ENCODE data around the gene TREML1. TPM values are rescaled to one million over a fixed set of nuclear protein-coding genes. Genes with fewer than 3 reads are reported as not detected.

TREML1 gene, protein sequence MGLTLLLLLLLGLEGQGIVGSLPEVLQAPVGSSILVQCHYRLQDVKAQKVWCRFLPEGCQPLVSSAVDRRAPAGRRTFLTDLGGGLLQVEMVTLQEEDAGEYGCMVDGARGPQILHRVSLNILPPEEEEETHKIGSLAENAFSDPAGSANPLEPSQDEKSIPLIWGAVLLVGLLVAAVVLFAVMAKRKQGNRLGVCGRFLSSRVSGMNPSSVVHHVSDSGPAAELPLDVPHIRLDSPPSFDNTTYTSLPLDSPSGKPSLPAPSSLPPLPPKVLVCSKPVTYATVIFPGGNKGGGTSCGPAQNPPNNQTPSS
- total RNA-seq, result not detected

DNA sequence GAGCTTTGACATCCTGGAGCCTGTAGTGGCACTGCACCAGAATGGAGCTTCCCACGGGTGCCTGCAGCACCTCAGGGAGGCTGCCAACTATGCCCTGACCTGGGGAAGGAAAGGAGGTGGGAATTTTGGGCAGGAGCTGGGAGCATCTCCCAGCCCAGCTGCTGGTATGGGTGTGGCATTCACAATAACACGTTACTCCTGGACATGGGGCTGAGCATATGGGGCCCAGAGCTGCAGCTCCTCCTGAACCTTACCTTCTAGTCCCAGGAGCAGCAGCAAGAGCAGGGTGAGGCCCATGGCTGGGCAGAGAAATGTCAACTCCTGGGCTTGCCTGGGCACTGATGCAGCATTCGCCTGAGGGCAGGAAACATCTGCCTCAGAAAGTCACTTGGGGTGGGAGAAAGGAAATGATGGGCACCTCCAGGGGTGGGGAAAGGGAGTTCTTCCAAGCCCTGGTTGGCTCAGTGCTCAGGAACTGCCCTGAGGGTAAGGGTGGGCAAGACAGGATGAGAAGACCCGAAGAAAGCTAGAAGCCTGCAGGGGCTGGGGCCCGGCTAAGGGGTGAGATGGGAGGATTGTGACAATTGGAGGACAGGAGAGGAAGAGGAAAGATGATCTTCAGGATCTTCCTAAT lies at the start of gene TREML1:
Gene TREML1 (minus strand): TSS at position 356 of the 634 bp plus-strand sequence. CDS start 59 bp downstream, at position 297.
- Histone ChIP-seq H3K4me1 (peaks cover 6% of the 10 kb centered on the region), H3K9me3 (no peaks in the 10 kb centered on the region), H3K27ac (no peak within 1 kb of the TSS), H3K27me3 (peaks cover 7% of the 10 kb centered on the region), H3K36me3 (no peaks in the 10 kb centered on the region), H3K4me3 (no peak within 1 kb of the TSS)
- 35% methylated on average over 4 of the region's 5 CpGs for WGBS
- no peak for DNase-seq (ENCODE audit: low spot score in 2 of 2)
- TF ChIP-seq POLR2AphosphoS5 (IDR thresholded peaks at IDR 0.05) (no peak), POLR2A (IDR thresholded peaks at IDR 0.05) (no peak), EP300 (IDR thresholded peaks at IDR 0.05) (no peak)
- TF ChIP-seq, protein P1, sequence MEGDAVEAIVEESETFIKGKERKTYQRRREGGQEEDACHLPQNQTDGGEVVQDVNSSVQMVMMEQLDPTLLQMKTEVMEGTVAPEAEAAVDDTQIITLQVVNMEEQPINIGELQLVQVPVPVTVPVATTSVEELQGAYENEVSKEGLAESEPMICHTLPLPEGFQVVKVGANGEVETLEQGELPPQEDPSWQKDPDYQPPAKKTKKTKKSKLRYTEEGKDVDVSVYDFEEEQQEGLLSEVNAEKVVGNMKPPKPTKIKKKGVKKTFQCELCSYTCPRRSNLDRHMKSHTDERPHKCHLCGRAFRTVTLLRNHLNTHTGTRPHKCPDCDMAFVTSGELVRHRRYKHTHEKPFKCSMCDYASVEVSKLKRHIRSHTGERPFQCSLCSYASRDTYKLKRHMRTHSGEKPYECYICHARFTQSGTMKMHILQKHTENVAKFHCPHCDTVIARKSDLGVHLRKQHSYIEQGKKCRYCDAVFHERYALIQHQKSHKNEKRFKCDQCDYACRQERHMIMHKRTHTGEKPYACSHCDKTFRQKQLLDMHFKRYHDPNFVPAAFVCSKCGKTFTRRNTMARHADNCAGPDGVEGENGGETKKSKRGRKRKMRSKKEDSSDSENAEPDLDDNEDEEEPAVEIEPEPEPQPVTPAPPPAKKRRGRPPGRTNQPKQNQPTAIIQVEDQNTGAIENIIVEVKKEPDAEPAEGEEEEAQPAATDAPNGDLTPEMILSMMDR (IDR thresholded peaks at IDR 0.05), result no peak

DNA sequence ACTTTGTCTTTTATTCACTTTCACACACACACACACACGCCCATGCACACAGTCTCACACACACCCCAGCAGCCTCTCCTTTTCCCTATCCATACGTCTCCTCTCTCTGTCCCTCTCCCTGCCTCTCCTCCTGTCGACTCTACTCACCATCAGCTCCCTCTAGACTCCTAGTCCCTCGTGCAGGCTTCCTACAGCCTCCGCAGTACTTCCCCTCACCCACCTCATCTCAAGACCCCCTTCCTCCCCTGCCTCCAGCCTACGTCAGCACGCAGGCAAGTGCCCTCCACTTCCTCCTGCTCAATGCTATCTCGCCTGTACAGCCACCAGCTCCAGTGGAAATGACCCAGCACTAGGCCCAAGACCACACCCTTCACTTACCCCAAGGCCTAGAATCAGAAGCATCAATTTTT lies 47.6 kb upstream of the TREML1 start:
- Histone ChIP-seq H3K4me3 (no peak overlapping the region), H3K27ac (no peak overlapping the region), H3K27me3 (peaks cover 13% of the 10 kb centered on the region), H3K36me3 (no peaks in the 10 kb centered on the region), H3K9me3 (no peaks in the 10 kb centered on the region), H3K4me1 (peaks cover 4% of the 10 kb centered on the region)
- TF ChIP-seq, protein P1 (IDR thresholded peaks at IDR 0.05), result no peak
- TF ChIP-seq POLR2A (IDR thresholded peaks at IDR 0.05) (no peak), POLR2AphosphoS5 (IDR thresholded peaks at IDR 0.05) (no peak)
- WGBS, result 66% methylated on average over 8 of the region's 8 CpGs
- DNase-seq (ENCODE audit: low spot score in 2 of 2), result peak in 1 of 2 donors; percentile 21

- peaks cover 4% of the 10 kb centered on the region for H3K4me1 ChIP-seq
- no peak within 1 kb of the TSS for H3K27ac ChIP-seq
- DNase-seq (ENCODE audit: low spot score in 2 of 2), result no peak
- no peaks in the 10 kb centered on the region for H3K36me3 ChIP-seq
- H3K4me3 ChIP-seq, result no peak within 1 kb of the TSS
- H3K27me3 ChIP-seq, result peaks cover 10% of the 10 kb centered on the region
- TF ChIP-seq POLR2A (IDR thresholded peaks at IDR 0.05), result no peak
- TF ChIP-seq EP300 (IDR thresholded peaks at IDR 0.05), result no peak
- TF ChIP-seq POLR2AphosphoS5 (IDR thresholded peaks at IDR 0.05), result no peak
- TF ChIP-seq, protein P1 (IDR thresholded peaks at IDR 0.05), result no peak
- H3K9me3 ChIP-seq, result no peaks in the 10 kb centered on the region
- 70% methylated on average over 11 of the region's 12 CpGs for WGBS
Measured at GRCh38 chr6:41200901-41201763, 47.0 kb upstream of the TREML1 start, which contains the start of gene TREML2. Gene TREML2, minus strand, starts transcription at chr6:41201149. Its CDS starts 141 bp downstream, at chr6:41201008.

DNA sequence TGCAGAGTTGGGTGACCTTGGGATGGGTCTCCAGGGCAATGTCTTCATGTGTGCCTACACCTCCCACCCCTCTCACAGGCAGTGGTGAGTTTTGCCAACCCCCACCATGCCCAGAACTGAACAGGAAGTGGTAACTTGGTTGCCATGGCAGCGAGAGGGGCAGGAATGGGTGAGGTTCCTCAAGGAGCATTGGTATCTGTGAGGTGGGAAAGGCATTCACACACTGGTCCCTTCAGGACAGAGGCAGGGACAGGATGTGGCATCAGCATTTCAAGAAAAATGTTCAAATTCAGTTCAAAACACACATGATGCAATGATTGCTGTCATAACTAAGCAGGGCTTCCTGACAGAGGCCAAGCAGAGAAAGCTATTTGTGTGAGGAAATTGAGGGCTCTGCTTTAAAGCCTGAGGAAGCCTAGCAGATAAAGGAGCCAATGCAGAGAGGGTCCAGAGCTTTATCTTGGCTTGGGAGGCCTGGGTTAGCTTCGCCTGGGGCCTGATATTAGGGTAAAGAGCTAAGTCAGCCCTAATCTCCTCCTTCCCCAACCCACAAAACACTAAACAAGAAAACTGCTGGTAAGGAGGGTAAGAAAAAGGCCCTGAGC lies 46.3 kb upstream of the TREML1 start:
- Histone ChIP-seq H3K9me3 (no peaks in the 10 kb centered on the region), H3K4me3 (no peak overlapping the region), H3K4me1 (peaks cover 4% of the 10 kb centered on the region), H3K36me3 (no peaks in the 10 kb centered on the region), H3K27ac (no peak overlapping the region), H3K27me3 (peaks cover 10% of the 10 kb centered on the region)
- DNase-seq (ENCODE audit: low spot score in 2 of 2), result no peak
- 72% methylated on average over 2 of the region's 2 CpGs for WGBS
- TF ChIP-seq POLR2A (IDR thresholded peaks at IDR 0.05), result no peak
- TF ChIP-seq, protein P1 (IDR thresholded peaks at IDR 0.05), result no peak
- no peak for TF ChIP-seq EP300 (IDR thresholded peaks at IDR 0.05)
- no peak for TF ChIP-seq POLR2AphosphoS5 (IDR thresholded peaks at IDR 0.05)

All from suprapubic skin (tissue), 4 donors.